HL-60 (cell line): ENCODE measurements around the gene THPO.

Experiments
- CTCF ChIP-seq: IDR thresholded peaks from one replicate; pipeline ENCODE4 v1.5.1; 2011; ENCODE audit warnings: low read length, control low read depth, inconsistent platforms; ENCODE audit not compliant: insufficient read depth
- POLR2AphosphoS5 ChIP-seq: IDR thresholded peaks from 2 replicates; pipeline ENCODE4 v1.6.1; 2012; ENCODE audit warnings: low read depth
- REST ChIP-seq: IDR thresholded peaks from 2 replicates; pipeline ENCODE4 v1.6.1; 2012; ENCODE audit warnings: low read depth; ENCODE audit not compliant: insufficient replicate concordance

- no peak for TF ChIP-seq CTCF
- no peak for TF ChIP-seq POLR2AphosphoS5
- no peak for TF ChIP-seq REST
These were observed 44.3 kb downstream of the THPO start for GRCh38 chr3:184333700-184334099.
